SK-N-SH (cell line): Measurements from ENCODE around the gene POLR1D. TPM values are rescaled to one million over a fixed set of nuclear protein-coding genes. Genes with fewer than 3 reads are reported as not detected.
A peak's percentile ranks its signal among the peaks of the same experiment; 100 is the strongest.

Source experiments
- CTCF ChIA-PET: fragments of 300-600, 350-600 bp; formaldehyde crosslinking; extraction: SDS; loops from one replicate; lab custom pipeline; 2021; lab: Yijun Ruan, JAX
- POLR2A ChIA-PET: fragments of 350-600 bp; sonication (Branson Sonifier 250); formaldehyde crosslinking; extraction: SDS; loops from one replicate; lab custom pipeline; 2020; ENCODE audit warnings: antibody characterized with exemption, inconsistent platforms; lab: Yijun Ruan, JAX
- DNase-seq: peaks from one replicate; pipeline ENCODE4 v3.0.0; 2012
- H2AFZ ChIP-seq: fragments of 200-600 bp; sonication (generic); 2 replicates; pipeline ENCODE4 v1.8.1; 2016; ENCODE audit warnings: antibody characterized with exemption, mild to moderate bottlenecking, low read depth
- H3F3A ChIP-seq: fragments of 200-600 bp; sonication (generic); replicated peaks from 2 replicates; pipeline ENCODE3; 2016; ENCODE audit warnings: antibody characterized with exemption, mild to moderate bottlenecking; ENCODE audit not compliant: insufficient read depth
- H3K27ac ChIP-seq, 2 experiments: fragments of 200-500 bp in 1 of 2; fragments of 200-600 bp in 1 of 2; sonication (Bioruptor generic) in 1 of 2; sonication (generic), shearing (Covaris generic) in 1 of 2; 2 replicates each; pipeline versions ENCODE4 v1.5.1 to v1.6.1; 2014 to 2016; ENCODE audit warnings: low read depth in 2 of 2, inconsistent platforms in 1 of 2, low read length in 1 of 2, mild to moderate bottlenecking in 1 of 2, mixed read lengths in 1 of 2
- H3K27me3 ChIP-seq: fragments of 200-600 bp; sonication (generic), shearing (Covaris generic); 2 replicates; pipeline ENCODE4 v1.6.1; 2016; ENCODE audit warnings: mixed run types; ENCODE audit not compliant: insufficient read depth
- H3K36me3 ChIP-seq, 2 experiments: fragments of 200-500 bp in 1 of 2; fragments of 200-600 bp in 1 of 2; sonication (Bioruptor generic) in 1 of 2; sonication (generic) in 1 of 2; replicated peaks in 1 of 2; 2 replicates each; pipeline versions ENCODE3 to v1.5.1; 2014 to 2016; ENCODE audit warnings: low read length in 1 of 2, mild to moderate bottlenecking in 1 of 2; ENCODE audit not compliant: insufficient read depth in 2 of 2, control insufficient read depth in 1 of 2
- H3K4me1 ChIP-seq, 2 experiments: fragments of 200-500 bp in 1 of 2; fragments of 200-600 bp in 1 of 2; sonication (Bioruptor generic) in 1 of 2; sonication (generic), shearing (Covaris generic) in 1 of 2; 2 replicates each; pipeline versions ENCODE4 v1.5.1 to v1.6.1; 2014 to 2016; ENCODE audit warnings: low read depth in 1 of 2, low read length in 1 of 2, mixed run types in 1 of 2; ENCODE audit not compliant: insufficient read depth in 2 of 2, control insufficient read depth in 1 of 2
- H3K4me2 ChIP-seq: fragments of 200-600 bp; sonication (generic), shearing (Covaris generic); 2 replicates; pipeline ENCODE4 v1.6.1; 2017; ENCODE audit warnings: mixed run types
- H3K4me3 ChIP-seq, 2 experiments: fragments of 200-500 bp in 1 of 2; fragments of 200-600 bp in 1 of 2; sonication (Bioruptor generic) in 1 of 2; sonication (generic), shearing (Covaris generic) in 1 of 2; 2 replicates each; pipeline versions ENCODE4 v1.5.1 to v1.8.1; 2014 to 2016; ENCODE audit warnings: low read depth in 2 of 2, inconsistent platforms in 1 of 2, low read length in 1 of 2, mild to moderate bottlenecking in 1 of 2, mixed read lengths in 1 of 2, moderate library complexity in 1 of 2
- H3K79me2 ChIP-seq: fragments of 200-600 bp; sonication (generic); 2 replicates; pipeline ENCODE4 v1.8.1; 2017; ENCODE audit warnings: mild to moderate bottlenecking; ENCODE audit not compliant: insufficient read depth
- H3K9ac ChIP-seq: fragments of 200-600 bp; sonication (generic); 2 replicates; pipeline ENCODE4 v1.6.1; 2017; ENCODE audit warnings: mixed run types
- H3K9me2 ChIP-seq: fragments of 200-600 bp; sonication (generic); 2 replicates; pipeline ENCODE4 v1.6.1; 2017; ENCODE audit warnings: mixed run types
- H3K9me3 ChIP-seq: fragments of 200-600 bp; sonication (generic); 2 replicates; pipeline ENCODE4 v1.6.1; 2017; ENCODE audit warnings: mixed run types, mild to moderate bottlenecking, moderate library complexity
- H4K20me1 ChIP-seq: fragments of 200-600 bp; sonication (generic); 2 replicates; pipeline ENCODE4 v1.6.1; 2017; ENCODE audit warnings: mild to moderate bottlenecking, mixed run types; ENCODE audit not compliant: insufficient read depth
- ELF1 ChIP-seq: IDR thresholded peaks from 2 replicates; pipeline ENCODE4 v1.4.0; 2012
- EP300 ChIP-seq, 2 experiments: IDR thresholded peaks; 2 replicates each; pipeline versions ENCODE4 v1.4.0 to v1.6.1; 2012; ENCODE audit warnings: borderline replicate concordance in 1 of 2, low read depth in 1 of 2, low read length in 1 of 2
- FOSL2 ChIP-seq: IDR thresholded peaks from 2 replicates; pipeline ENCODE4 v1.4.0; 2012; ENCODE audit warnings: low read depth, mild to moderate bottlenecking, moderate library complexity, borderline replicate concordance
- FOXJ3 ChIP-seq: sonication (generic); formaldehyde crosslinking; IDR thresholded peaks from 2 replicates; pipeline ENCODE4 v1.5.1; 2020; ENCODE audit warnings: mild to moderate bottlenecking, missing genetic modification reagents
- FOXM1 ChIP-seq: IDR thresholded peaks from 2 replicates; pipeline ENCODE4 v1.4.0; 2012; ENCODE audit warnings: low read depth, mild to moderate bottlenecking
- GABPA ChIP-seq: IDR thresholded peaks from 2 replicates; pipeline ENCODE4 v1.4.0; 2012; ENCODE audit warnings: low read depth, mild to moderate bottlenecking
- MEF2A ChIP-seq: IDR thresholded peaks from 2 replicates; pipeline ENCODE4 v1.4.0; 2012; ENCODE audit warnings: low read depth, borderline replicate concordance
- NFIC ChIP-seq: IDR thresholded peaks from 2 replicates; pipeline ENCODE4 v1.4.0; 2012; ENCODE audit warnings: borderline replicate concordance
- PBX3 ChIP-seq: IDR thresholded peaks from 2 replicates; pipeline ENCODE4; 2012
- POLR2AphosphoS5 ChIP-seq: IDR thresholded peaks from 2 replicates; pipeline ENCODE4 v1.6.1; 2012; ENCODE audit warnings: low read depth, low read length
- RCOR1 ChIP-seq: fragments of 150-350 bp; IDR thresholded peaks from 2 replicates; pipeline ENCODE4 v1.6.1; 2017; ENCODE audit warnings: antibody characterized with exemption, low read length
- SIN3A ChIP-seq: IDR thresholded peaks from 2 replicates; pipeline ENCODE4 v1.6.1; 2012; ENCODE audit warnings: low read depth, mild to moderate bottlenecking, low read length, moderate library complexity, borderline replicate concordance
- SMC3 ChIP-seq: IDR thresholded peaks from 2 replicates; pipeline ENCODE4 v1.6.1; 2012; ENCODE audit warnings: low read depth, low read length, improper control_type of control experiment
- TAF1 ChIP-seq: IDR thresholded peaks from 2 replicates; pipeline ENCODE4 v1.6.1; 2012; ENCODE audit warnings: low read depth, mild to moderate bottlenecking, low read length, moderate library complexity, borderline replicate concordance
- TCF12 ChIP-seq: IDR thresholded peaks from 2 replicates; pipeline ENCODE4 v1.4.0; 2012
- TEAD4 ChIP-seq: IDR thresholded peaks from 2 replicates; pipeline ENCODE4 v1.4.0; 2012; ENCODE audit warnings: mild to moderate bottlenecking, borderline replicate concordance; ENCODE audit not compliant: insufficient read depth
- USF1 ChIP-seq: IDR thresholded peaks from 2 replicates; pipeline ENCODE4 v1.4.0; 2012; ENCODE audit warnings: low read depth, borderline replicate concordance
- ZBTB33 ChIP-seq: IDR thresholded peaks from 2 replicates; pipeline ENCODE4 v1.4.0; 2012; ENCODE audit warnings: low read depth, borderline replicate concordance
- WGBS: methylation state at CpG from one replicate; pipeline ENCODE4 v1.1.6; 2017; ENCODE audit warnings: low lambda C conversion rate; 5-methylcytosine and 5-hydroxymethylcytosine counted together
- polyA plus RNA-seq, 3 experiments: library from polyadenylated mRNA; depleted of rRNA; stranded (reverse); fragments of >200 nt; gene quantifications; 2 replicates each; pipeline ENCODE4 v1.2.3, GENCODE V29; 2012

POLR1D gene
- polyA plus RNA-seq, 1 of the 3 experiments (the other 2 are of a cell fraction): 150 TPM

GRCh38 chr13:27620377-27621115 is 1.1 kb upstream of the POLR1D start, which contains the start of gene LNX2 (continued):
- TF ChIP-seq SMC3: no peak
- peak in 1 of 2 experiments; percentile 53; a peak in 1 of 4 replicates for TF ChIP-seq EP300 (IDR thresholded peaks at IDR 0.05; ENCODE audit: borderline replicate concordance in 1 of 2, low read depth in 1 of 2, low read length in 1 of 2)
- TF ChIP-seq TCF12: no peak
- peak; percentile 26; the same call in 1 of the 2 replicates for TF ChIP-seq GABPA
- no peak for TF ChIP-seq SIN3A
- no peak for TF ChIP-seq ZBTB33
- TF ChIP-seq USF1: no peak
- TF ChIP-seq FOSL2: no peak
- TF ChIP-seq NFIC: no peak
- TF ChIP-seq TAF1: peak; percentile 42; the same call in 1 of the 2 replicates
- no peak for TF ChIP-seq TEAD4
- TF ChIP-seq FOXM1: no peak
- peak; percentile 71 for TF ChIP-seq PBX3

- Histone ChIP-seq H3K36me3 (peaks cover 21 to 26% of the 10 kb centered on the region in 2 experiments), H3K27ac (peak overlapping the region; percentile 76 to 87), H3F3A (peaks cover 6% of the 10 kb centered on the region), H3K4me1 (peaks cover 7 to 9% of the 10 kb centered on the region in 2 experiments; a peak in 3 of 4 replicates), H3K27me3 (no peaks in the 10 kb centered on the region), H3K4me2 (peak overlapping the region; percentile 95), H2AFZ (peak overlapping the region; percentile 86), H3K79me2 (peaks cover 73% of the 10 kb centered on the region), H4K20me1 (peaks cover 29% of the 10 kb centered on the region), H3K9me3 (no peaks in the 10 kb centered on the region), H3K4me3 (peak overlapping the region; percentile 81 to 85), H3K9ac (peak overlapping the region; percentile 57; the same call in 1 of the 2 replicates), H3K9me2 (no peaks in the 10 kb centered on the region)
- WGBS: 1% methylated on average over 8 of the region's 8 CpGs
- POLR2A ChIA-PET: interaction anchor here (0.6 kb wide), 1 partner anchor 15 kb away, joined by 6 read pairs; no protein-coding TSS in a partner anchor
- TF ChIP-seq FOXJ3 (CRISPR knock-in tag) (no peak), SIN3A (no peak), ELF1 (no peak), MEF2A (no peak), RCOR1 (no peak), SMC3 (no peak), PBX3 (no peak), POLR2AphosphoS5 (no peak)
- no peak for DNase-seq
- CTCF ChIA-PET: interaction anchor here (1.2 to 5.2 kb wide), 5 partner anchors 8 to 88 kb away, joined by 3 to 19 read pairs (median 4); no protein-coding TSS in a partner anchor
Measured at GRCh38 chr13:27621116-27621365, 651 bp upstream of the POLR1D start.
